Glomerular visceral epithelial cell (primary cell): ENCODE data around the gene TGM2.

Source experiments
- DNase-seq: peaks from one replicate; pipeline ENCODE4 v3.0.0-alpha.2; 2016; ENCODE audit errors: extremely low spot score

Gene TGM2

DNA sequence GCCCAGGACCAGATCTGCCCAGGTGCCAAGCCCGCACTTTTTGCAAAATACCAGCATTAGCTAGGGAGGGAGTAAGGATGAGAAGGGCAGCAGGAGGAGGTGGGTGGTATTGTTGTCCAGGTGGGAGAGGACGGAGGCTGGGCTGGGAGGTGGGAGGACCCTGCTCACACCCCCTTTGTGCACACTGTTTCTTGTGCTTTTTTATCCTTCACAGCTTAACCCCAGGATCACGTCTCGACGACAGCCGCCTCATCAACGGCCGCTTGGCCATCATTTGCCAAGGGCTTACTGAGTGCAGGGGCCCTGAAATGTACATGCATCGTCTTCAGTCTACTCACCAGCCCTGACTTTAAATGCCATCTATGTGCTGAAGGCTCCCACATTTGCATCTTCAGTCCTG is 12.1 kb upstream of the TGM2 start:
- no peak for DNase-seq

DNA sequence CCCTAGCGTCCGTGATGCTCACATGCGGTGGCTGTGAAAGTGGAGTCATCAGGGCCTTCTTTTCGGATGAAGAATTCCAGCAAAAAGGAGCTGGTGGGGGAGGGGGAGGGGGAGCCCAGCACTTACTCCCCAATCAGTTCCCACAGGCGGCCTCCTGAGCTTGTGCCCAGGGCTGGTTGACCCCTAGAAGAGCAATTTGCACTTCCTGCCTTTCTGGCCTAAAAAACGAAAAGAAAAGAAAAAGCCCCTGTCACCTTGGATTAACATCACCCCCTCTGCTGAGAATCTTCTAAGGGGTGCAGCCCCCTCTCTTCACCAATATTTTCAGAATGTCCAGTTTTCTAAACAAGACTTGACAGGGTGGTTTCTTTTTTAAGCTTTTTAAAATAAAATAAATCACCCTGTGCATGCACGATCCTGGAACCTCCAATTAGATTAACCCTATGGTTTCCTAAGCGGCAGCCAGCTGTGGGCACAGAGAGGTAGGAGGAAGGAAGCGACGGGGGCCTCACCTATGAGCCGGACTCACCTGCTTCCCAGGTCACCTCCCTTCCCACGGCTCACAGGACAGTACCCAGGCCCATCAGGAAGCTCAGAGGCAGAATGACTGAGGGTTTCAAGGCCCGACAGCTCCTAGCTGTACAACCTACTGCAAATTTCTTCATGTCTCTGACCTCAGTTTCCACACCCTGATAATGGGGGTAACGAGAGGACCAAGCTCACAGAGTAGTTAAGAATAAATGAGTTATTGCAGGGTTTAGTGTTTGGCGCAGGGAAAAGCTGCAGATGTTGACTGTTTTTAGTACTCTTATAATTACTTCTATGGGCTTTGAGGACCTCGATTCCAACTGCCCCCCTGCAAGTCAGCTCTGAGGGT is 10.5 kb upstream of the TGM2 start:
- no peak for DNase-seq

DNA sequence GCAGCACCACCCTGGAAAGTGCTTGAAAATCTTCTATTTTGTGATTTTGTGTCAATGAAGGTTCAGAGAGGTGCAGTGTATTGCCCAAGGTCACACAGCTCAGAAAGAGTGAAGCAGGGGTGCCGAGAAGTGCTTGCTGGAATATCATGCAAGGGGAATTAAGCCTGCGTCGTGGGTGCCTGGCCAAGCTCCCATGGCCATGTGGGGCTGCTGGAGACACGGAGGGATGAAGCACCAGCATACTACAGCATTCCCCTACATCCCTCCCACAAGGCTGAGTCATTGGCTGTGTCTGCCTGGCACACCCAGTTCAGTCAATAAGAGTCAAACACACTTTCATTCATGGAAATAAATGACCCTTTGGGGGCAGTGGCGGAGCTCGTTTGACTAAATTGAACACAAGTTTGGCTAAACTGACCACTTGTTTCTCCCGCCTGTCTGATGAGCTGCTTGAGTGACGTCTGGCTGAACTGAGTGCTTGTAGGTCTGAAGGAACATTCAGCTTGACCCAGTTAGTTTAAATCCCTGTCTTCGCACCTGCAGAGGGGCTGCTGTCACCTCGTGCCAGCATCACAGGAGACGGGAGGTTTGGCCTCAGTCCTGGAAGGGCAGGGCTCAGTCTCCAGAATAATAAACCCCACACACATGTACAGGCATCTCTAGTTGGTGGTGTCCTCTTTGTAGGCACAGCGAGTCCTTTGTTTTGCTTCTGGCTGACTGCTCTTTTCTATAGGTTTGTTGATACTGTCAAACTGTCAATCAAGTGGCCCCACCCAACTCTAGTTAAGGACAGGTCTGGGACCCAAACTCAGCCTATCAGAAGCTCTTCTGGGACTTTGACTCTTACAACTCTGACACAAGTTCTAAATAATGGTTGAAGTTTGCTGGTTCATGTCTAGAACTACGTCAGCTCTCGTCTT is 8.4 kb upstream of the TGM2 start:
- peak; percentile 87 for DNase-seq

DNA sequence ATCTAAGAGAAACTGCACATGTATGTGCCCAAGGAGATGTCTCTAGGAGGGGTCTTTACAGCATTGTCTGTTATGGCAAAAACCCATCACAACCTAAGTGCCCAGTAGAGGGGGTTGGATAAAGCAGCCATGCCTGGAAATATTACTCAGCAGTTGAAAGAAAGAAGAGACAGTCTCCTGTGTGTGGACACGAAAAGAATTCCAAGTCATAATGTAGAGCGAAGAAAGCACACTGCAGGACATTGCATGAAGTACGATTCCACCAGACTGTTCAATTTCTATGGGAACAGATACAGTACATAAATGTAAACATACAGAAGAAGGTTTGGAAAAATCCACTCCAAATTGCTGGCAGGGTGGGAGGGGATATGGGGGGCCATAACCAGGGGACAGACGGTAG is 7.3 kb upstream of the TGM2 start:
- DNase-seq: peak; percentile 27

DNA sequence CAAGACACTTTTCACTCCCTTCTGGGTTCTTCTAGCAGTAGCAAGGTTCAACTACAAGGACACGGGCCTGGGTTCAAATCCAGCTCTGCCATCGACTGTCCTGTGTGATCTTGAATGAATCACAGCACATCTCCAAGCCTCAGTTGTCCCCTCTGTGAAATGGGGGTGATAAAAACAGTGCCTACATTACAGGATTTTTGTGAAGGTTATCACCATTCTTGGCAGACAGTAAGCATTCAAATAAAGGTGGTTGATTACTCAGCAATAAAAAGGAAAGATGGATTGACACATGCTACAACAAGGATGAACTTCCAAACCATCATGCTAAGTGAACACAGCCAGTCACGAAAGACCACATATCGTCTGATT is 6.6 kb upstream of the TGM2 start:
- DNase-seq: no peak

- no peak for DNase-seq
These were observed 6.0 kb upstream of the TGM2 start for GRCh38 chr20:38170826-38171674.

- no peak for DNase-seq
These were observed 5.3 kb upstream of the TGM2 start for GRCh38 chr20:38170219-38170825.

- no peak for DNase-seq
These were observed 4.6 kb upstream of the TGM2 start for GRCh38 chr20:38169636-38170193.

- no peak for DNase-seq
These were observed 3.9 kb upstream of the TGM2 start for GRCh38 chr20:38168791-38169589.

- DNase-seq: peak; percentile 97
These were observed 3.0 kb upstream of the TGM2 start for GRCh38 chr20:38167851-38168760.

DNA sequence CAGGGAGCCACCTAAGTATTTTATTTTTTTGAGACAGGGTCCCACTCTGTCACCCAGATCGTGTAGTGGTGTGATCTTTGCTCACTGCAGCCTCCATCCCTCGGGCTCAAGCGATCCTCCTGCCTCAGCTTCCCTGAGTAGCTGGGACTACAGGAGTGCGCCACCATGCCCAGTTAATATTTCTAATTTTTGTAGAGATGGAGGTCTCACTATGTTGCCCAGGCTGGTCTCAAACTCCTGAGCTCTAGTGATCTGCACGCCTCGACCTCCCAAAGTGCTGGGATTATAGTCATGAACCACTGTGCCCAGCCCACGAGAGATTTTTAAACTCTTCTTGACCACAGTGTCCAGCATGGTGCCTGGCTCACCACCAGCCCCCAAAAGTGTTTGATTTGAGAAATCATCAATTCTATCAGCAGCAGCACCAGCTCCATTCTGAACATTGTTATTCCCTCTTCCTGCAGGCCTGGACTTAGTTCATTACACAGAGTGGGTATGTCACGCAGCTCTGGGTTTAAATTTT is 2.3 kb upstream of the TGM2 start:
- no peak for DNase-seq

DNA sequence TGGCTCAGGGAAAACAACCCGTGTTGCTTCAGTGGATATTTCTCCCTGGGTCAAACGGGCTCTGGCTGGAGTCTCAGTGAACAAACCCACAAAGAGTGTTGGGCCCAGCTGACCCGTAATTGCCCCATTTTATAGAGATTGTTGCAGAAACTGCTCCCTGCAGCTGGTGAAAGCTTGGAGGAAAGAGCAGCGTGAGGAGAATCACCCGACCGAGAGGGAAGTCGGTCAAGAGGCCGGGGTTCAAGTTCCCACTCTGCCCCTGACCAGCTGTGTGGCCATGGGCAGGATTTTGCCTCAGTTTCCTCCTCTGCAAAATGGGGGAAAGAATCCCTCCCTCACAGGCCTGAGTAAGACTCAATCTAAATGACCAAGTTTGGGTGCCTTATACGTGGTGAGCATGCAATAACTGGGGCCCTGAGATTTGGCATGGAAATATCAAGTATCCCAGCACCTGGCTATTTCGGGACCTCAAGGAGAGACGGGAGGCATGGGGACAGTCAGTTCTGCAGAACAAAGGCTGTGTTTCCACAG is 1.7 kb upstream of the TGM2 start:
- DNase-seq: no peak

DNA sequence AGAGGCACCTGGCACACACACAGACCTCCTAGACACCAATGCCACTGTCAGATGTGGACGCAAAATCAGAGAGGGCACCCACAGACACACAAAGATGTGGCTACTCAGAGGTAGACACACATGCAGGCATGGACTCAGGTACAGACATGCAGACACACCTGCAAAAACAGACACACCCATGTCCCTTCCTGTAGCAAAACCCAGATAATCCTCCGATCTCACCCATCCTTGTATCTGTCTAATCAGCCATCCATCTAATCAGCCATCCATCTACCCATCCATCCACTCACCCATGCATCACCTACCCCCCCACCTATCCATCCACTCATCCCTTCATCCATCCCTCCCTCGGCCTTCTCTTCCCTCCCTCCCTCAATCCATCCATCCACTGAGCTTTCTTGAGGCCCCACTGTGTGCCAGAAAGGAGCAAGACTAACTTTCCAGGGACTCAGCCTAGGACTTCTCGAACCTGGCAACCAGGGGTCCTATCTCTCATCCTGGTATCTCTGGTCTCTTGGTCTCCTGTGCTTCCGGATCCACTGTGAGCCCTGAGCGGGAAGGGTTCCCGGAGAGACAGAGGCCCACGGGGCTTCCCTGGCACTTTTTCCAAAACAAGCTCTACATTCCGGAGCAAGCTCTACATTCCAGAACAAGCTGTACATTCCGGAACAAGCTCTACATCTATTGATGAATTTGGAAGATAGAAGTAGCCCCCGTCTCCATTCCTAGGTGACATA is 1.1 kb upstream of the TGM2 start:
- DNase-seq: no peak

- DNase-seq: no peak
These were observed 414 bp downstream of the TGM2 start for GRCh38 chr20:38164624-38165088.

- no peak for DNase-seq
These were observed 1.0 kb downstream of the TGM2 start for GRCh38 chr20:38164069-38164468.

GRCh38 chr20:38162878-38163875 is 1.9 kb downstream of the TGM2 start:
- no peak for DNase-seq

DNA sequence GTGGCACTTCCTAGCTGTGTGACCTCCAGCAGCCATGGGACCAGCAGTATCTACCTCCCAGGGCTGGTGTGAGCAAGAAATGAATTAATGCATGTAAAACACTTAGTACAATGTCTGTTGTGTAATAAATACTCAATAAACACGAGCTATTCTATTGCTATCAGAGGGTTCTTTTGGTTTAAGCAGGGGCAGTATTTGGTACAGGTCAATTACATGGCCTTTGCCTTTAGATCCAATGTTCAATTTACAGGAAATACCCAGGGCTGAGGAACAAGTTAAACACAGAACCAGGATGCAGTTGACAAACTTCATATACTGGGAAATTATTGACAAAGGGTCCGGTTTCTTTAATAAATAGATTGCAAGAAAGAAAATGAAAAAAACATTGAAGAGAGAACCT is 2.9 kb downstream of the TGM2 start:
- no peak for DNase-seq
